ENCODE data around the gene SGSH. TPM values are rescaled to one million over a fixed set of nuclear protein-coding genes. Genes with fewer than 3 reads are reported as not detected.

Gene SGSH
- total RNA-seq, 1 experiment from 2014 or later, result 5.9 TPM

GRCh38 chr17:80184423-80184714 lies 35.8 kb downstream of the SGSH start:
- DNase-seq (ENCODE audit: low spot score), result no peak

GRCh38 chr17:80183581-80184422 lies 36.3 kb downstream of the SGSH start:
- DNase-seq (ENCODE audit: low spot score), result no peak

- no peak for DNase-seq (ENCODE audit: low spot score)
Observed at GRCh38 chr17:80182845-80183223, 37.3 kb downstream of the SGSH start.

GRCh38 chr17:80182118-80182844 lies 37.9 kb downstream of the SGSH start:
- DNase-seq (ENCODE audit: low spot score), result no peak

GRCh38 chr17:80181431-80181830 lies 38.7 kb downstream of the SGSH start:
- no peak for DNase-seq (ENCODE audit: low spot score)

- no peak for DNase-seq (ENCODE audit: low spot score)
Observed at GRCh38 chr17:80180192-80180591, 39.9 kb downstream of the SGSH start.

- peak; percentile 67 for DNase-seq (ENCODE audit: low spot score)
Observed at GRCh38 chr17:80177986-80178595, 42.0 kb downstream of the SGSH start.

- no peak for DNase-seq (ENCODE audit: low spot score)
Observed at GRCh38 chr17:80176757-80177156, 43.4 kb downstream of the SGSH start.

GRCh38 chr17:80173916-80174315 lies 46.2 kb downstream of the SGSH start:
- no peak for DNase-seq (ENCODE audit: low spot score)

- no peak for DNase-seq (ENCODE audit: low spot score)
Observed at GRCh38 chr17:80173126-80173525, 47.0 kb downstream of the SGSH start.

- no peak for DNase-seq (ENCODE audit: low spot score)
Observed at GRCh38 chr17:80171681-80172080, 48.5 kb downstream of the SGSH start.

- peak; percentile 80 for DNase-seq (ENCODE audit: low spot score)
Observed at GRCh38 chr17:80169784-80170500, 50.2 kb downstream of the SGSH start, which contains the start of gene CARD14. Gene CARD14 (plus strand): TSS chr17:80170030. CDS start chr17:80181439, 11,409 bp downstream.

- no peak for DNase-seq (ENCODE audit: low spot score)
Observed at GRCh38 chr17:80169107-80169506, 51.0 kb downstream of the SGSH start.

GRCh38 chr17:80168371-80168770 lies 51.8 kb downstream of the SGSH start:
- no peak for DNase-seq (ENCODE audit: low spot score)

GRCh38 chr17:80166446-80166845 lies 53.7 kb downstream of the SGSH start:
- DNase-seq (ENCODE audit: low spot score), result peak; percentile 44

- no peak for DNase-seq (ENCODE audit: low spot score)
Observed at GRCh38 chr17:80164185-80164584, 55.9 kb downstream of the SGSH start.

GRCh38 chr17:80163336-80163735 lies 56.8 kb downstream of the SGSH start:
- no peak for DNase-seq (ENCODE audit: low spot score)

- DNase-seq (ENCODE audit: low spot score), result no peak
Observed at GRCh38 chr17:80160536-80160935, 59.6 kb downstream of the SGSH start.

All from HT-29 (cell line).